ENCODE data around the gene SS18.

SS18 gene

GRCh38 chr18:26051843-26052242 lies 38.6 kb downstream of the SS18 start:
- Histone ChIP-seq H3K9me3 (ENCODE audit: control extremely low read depth in 1 of 5, control insufficient read depth in 4 of 5, insufficient read depth in 2 of 5, low read depth in 1 of 5, low read length in 4 of 5) (no peaks in the 10 kb centered on the region), H3K27me3 (replicated peaks in 2 of 5; ENCODE audit: control insufficient read depth in 4 of 5, insufficient read depth in 5 of 5, low read length in 4 of 5) (no peaks in the 10 kb centered on the region), H3K4me3 (ENCODE audit: control insufficient read depth in 1 of 7, extremely low read depth in 1 of 7, insufficient read depth in 4 of 7, low read depth in 2 of 7, low read length in 6 of 7) (no peak overlapping the region), H3K4me1 (ENCODE audit: control extremely low read depth in 1 of 4, control insufficient read depth in 4 of 4, insufficient read depth in 4 of 4, low read length in 3 of 4) (no peaks in the 10 kb centered on the region), H3K36me3 (ENCODE audit: control insufficient read depth in 4 of 4, insufficient read depth in 4 of 4, low read length in 3 of 4) (peaks cover 14 to 51% (median 30%) of the 10 kb centered on the region in 4 experiments), H3K27ac (ENCODE audit: insufficient read depth in 1 of 2, low read depth in 1 of 2, low read length in 2 of 2, poor library complexity in 1 of 2, severe bottlenecking in 2 of 2) (no peak overlapping the region)
- peak in 2 of 3 donors; percentile 19 to 32 for DNase-seq
- CTCF ChIA-PET = no interaction called here
- POLR2A ChIA-PET = interaction anchor here (0.5 kb wide), 1 partner anchor 13 kb away, joined by 3 read pairs; no protein-coding TSS in a partner anchor
- WGBS (ENCODE audit: insufficient coverage) = no CpG with 5 or more reads among the region's 1 CpG

- H3K4me3 ChIP-seq (ENCODE audit: control insufficient read depth in 1 of 7, extremely low read depth in 1 of 7, insufficient read depth in 4 of 7, low read depth in 2 of 7, low read length in 6 of 7) = no peak overlapping the region
- peaks cover 4 to 42% (median 25%) of the 10 kb centered on the region in 4 experiments for H3K36me3 ChIP-seq (ENCODE audit: control insufficient read depth in 4 of 4, insufficient read depth in 4 of 4, low read length in 3 of 4)
- no peak overlapping the region for H3K27ac ChIP-seq (ENCODE audit: insufficient read depth in 1 of 2, low read depth in 1 of 2, low read length in 2 of 2, poor library complexity in 1 of 2, severe bottlenecking in 2 of 2)
- no peaks in the 10 kb centered on the region for H3K27me3 ChIP-seq (replicated peaks in 2 of 5; ENCODE audit: control insufficient read depth in 4 of 5, insufficient read depth in 5 of 5, low read length in 4 of 5)
- H3K4me1 ChIP-seq (ENCODE audit: control extremely low read depth in 1 of 4, control insufficient read depth in 4 of 4, insufficient read depth in 4 of 4, low read length in 3 of 4) = no peaks in the 10 kb centered on the region
- peaks cover 0 to 10% (median 4%) of the 10 kb centered on the region in 5 experiments for H3K9me3 ChIP-seq (ENCODE audit: control extremely low read depth in 1 of 5, control insufficient read depth in 4 of 5, insufficient read depth in 2 of 5, low read depth in 1 of 5, low read length in 4 of 5)
- DNase-seq = peak in 1 of 3 donors; percentile 3
- POLR2A ChIA-PET = no interaction called here
- CTCF ChIA-PET = interaction anchor here (1.0 to 1.4 kb wide), 2 partner anchors 9 to 32 kb away, joined by 3 to 4 read pairs; no protein-coding TSS in a partner anchor
Measured at GRCh38 chr18:26046419-26047077, 43.9 kb downstream of the SS18 start.

- POLR2A ChIA-PET = no interaction called here
- 100% methylated on average over 3 of the region's 3 CpGs for WGBS (ENCODE audit: insufficient coverage)
- H3K27ac ChIP-seq (ENCODE audit: insufficient read depth in 1 of 2, low read depth in 1 of 2, low read length in 2 of 2, poor library complexity in 1 of 2, severe bottlenecking in 2 of 2) = no peak overlapping the region
- no peaks in the 10 kb centered on the region for H3K27me3 ChIP-seq (replicated peaks in 2 of 5; ENCODE audit: control insufficient read depth in 4 of 5, insufficient read depth in 5 of 5, low read length in 4 of 5)
- peaks cover 4 to 30% (median 20%) of the 10 kb centered on the region in 4 experiments for H3K36me3 ChIP-seq (ENCODE audit: control insufficient read depth in 4 of 4, insufficient read depth in 4 of 4, low read length in 3 of 4)
- CTCF ChIA-PET = no interaction called here
- H3K4me1 ChIP-seq (ENCODE audit: control extremely low read depth in 1 of 4, control insufficient read depth in 4 of 4, insufficient read depth in 4 of 4, low read length in 3 of 4) = no peaks in the 10 kb centered on the region
- peaks cover 0 to 10% (median 4%) of the 10 kb centered on the region in 5 experiments for H3K9me3 ChIP-seq (ENCODE audit: control extremely low read depth in 1 of 5, control insufficient read depth in 4 of 5, insufficient read depth in 2 of 5, low read depth in 1 of 5, low read length in 4 of 5)
- no peak overlapping the region for H3K4me3 ChIP-seq (ENCODE audit: control insufficient read depth in 1 of 7, extremely low read depth in 1 of 7, insufficient read depth in 4 of 7, low read depth in 2 of 7, low read length in 6 of 7)
- no peak for DNase-seq
Measured at GRCh38 chr18:26044807-26045206, 45.6 kb downstream of the SS18 start.

- Histone ChIP-seq H3K9me3 (ENCODE audit: control extremely low read depth in 1 of 5, control insufficient read depth in 4 of 5, insufficient read depth in 2 of 5, low read depth in 1 of 5, low read length in 4 of 5) (peaks cover 0 to 6% (median 0%) of the 10 kb centered on the region in 5 experiments), H3K4me1 (ENCODE audit: control extremely low read depth in 1 of 4, control insufficient read depth in 4 of 4, insufficient read depth in 4 of 4, low read length in 3 of 4) (no peaks in the 10 kb centered on the region), H3K27me3 (replicated peaks in 2 of 5; ENCODE audit: control insufficient read depth in 4 of 5, insufficient read depth in 5 of 5, low read length in 4 of 5) (no peaks in the 10 kb centered on the region), H3K4me3 (ENCODE audit: control insufficient read depth in 1 of 7, extremely low read depth in 1 of 7, insufficient read depth in 4 of 7, low read depth in 2 of 7, low read length in 6 of 7) (no peak overlapping the region), H3K27ac (ENCODE audit: insufficient read depth in 1 of 2, low read depth in 1 of 2, low read length in 2 of 2, poor library complexity in 1 of 2, severe bottlenecking in 2 of 2) (no peak overlapping the region), H3K36me3 (ENCODE audit: control insufficient read depth in 4 of 4, insufficient read depth in 4 of 4, low read length in 3 of 4) (peaks cover 7 to 35% (median 19%) of the 10 kb centered on the region in 4 experiments)
- ChIA-PET CTCF (interaction anchor here (0.6 kb wide), 3 partner anchors 29 to 477 kb away, joined by 3 read pairs; no protein-coding TSS in a partner anchor), POLR2A (no interaction called here)
- no peak for DNase-seq
- WGBS (ENCODE audit: insufficient coverage) = no CpG with 5 or more reads among the region's 1 CpG
Measured at GRCh38 chr18:26040051-26040656, 50.3 kb downstream of the SS18 start.

GRCh38 chr18:26039203-26039602 lies 51.2 kb downstream of the SS18 start:
- H3K27ac ChIP-seq (ENCODE audit: insufficient read depth in 1 of 2, low read depth in 1 of 2, low read length in 2 of 2, poor library complexity in 1 of 2, severe bottlenecking in 2 of 2) = no peak overlapping the region
- no peak for DNase-seq
- no peaks in the 10 kb centered on the region for H3K4me1 ChIP-seq (ENCODE audit: control extremely low read depth in 1 of 4, control insufficient read depth in 4 of 4, insufficient read depth in 4 of 4, low read length in 3 of 4)
- no CpG with 5 or more reads among the region's 1 CpG for WGBS (ENCODE audit: insufficient coverage)
- H3K4me3 ChIP-seq (ENCODE audit: control insufficient read depth in 1 of 7, extremely low read depth in 1 of 7, insufficient read depth in 4 of 7, low read depth in 2 of 7, low read length in 6 of 7) = no peak overlapping the region
- H3K9me3 ChIP-seq (ENCODE audit: control extremely low read depth in 1 of 5, control insufficient read depth in 4 of 5, insufficient read depth in 2 of 5, low read depth in 1 of 5, low read length in 4 of 5) = no peaks in the 10 kb centered on the region
- CTCF ChIA-PET = interaction anchor here (0.6 kb wide), 1 partner anchor 30 kb away, joined by 3 read pairs; no protein-coding TSS in a partner anchor
- H3K27me3 ChIP-seq (replicated peaks in 2 of 5; ENCODE audit: control insufficient read depth in 4 of 5, insufficient read depth in 5 of 5, low read length in 4 of 5) = no peaks in the 10 kb centered on the region
- H3K36me3 ChIP-seq (ENCODE audit: control insufficient read depth in 4 of 4, insufficient read depth in 4 of 4, low read length in 3 of 4) = peaks cover 10 to 38% (median 22%) of the 10 kb centered on the region in 4 experiments
- POLR2A ChIA-PET = no interaction called here

GRCh38 chr18:26036635-26037034 lies 53.8 kb downstream of the SS18 start:
- Histone ChIP-seq H3K27ac (ENCODE audit: insufficient read depth in 1 of 2, low read depth in 1 of 2, low read length in 2 of 2, poor library complexity in 1 of 2, severe bottlenecking in 2 of 2) (no peak overlapping the region), H3K4me1 (ENCODE audit: control extremely low read depth in 1 of 4, control insufficient read depth in 4 of 4, insufficient read depth in 4 of 4, low read length in 3 of 4) (no peaks in the 10 kb centered on the region), H3K4me3 (ENCODE audit: control insufficient read depth in 1 of 7, extremely low read depth in 1 of 7, insufficient read depth in 4 of 7, low read depth in 2 of 7, low read length in 6 of 7) (no peak overlapping the region), H3K27me3 (replicated peaks in 2 of 5; ENCODE audit: control insufficient read depth in 4 of 5, insufficient read depth in 5 of 5, low read length in 4 of 5) (no peaks in the 10 kb centered on the region), H3K9me3 (ENCODE audit: control extremely low read depth in 1 of 5, control insufficient read depth in 4 of 5, insufficient read depth in 2 of 5, low read depth in 1 of 5, low read length in 4 of 5) (no peaks in the 10 kb centered on the region), H3K36me3 (ENCODE audit: control insufficient read depth in 4 of 4, insufficient read depth in 4 of 4, low read length in 3 of 4) (peaks cover 25 to 64% (median 38%) of the 10 kb centered on the region in 4 experiments)
- no peak for DNase-seq
- POLR2A ChIA-PET = no interaction called here
- CTCF ChIA-PET = no interaction called here

GRCh38 chr18:26034850-26035497 lies 55.4 kb downstream of the SS18 start:
- Histone ChIP-seq H3K9me3 (ENCODE audit: control extremely low read depth in 1 of 5, control insufficient read depth in 4 of 5, insufficient read depth in 2 of 5, low read depth in 1 of 5, low read length in 4 of 5) (no peaks in the 10 kb centered on the region), H3K27me3 (replicated peaks in 2 of 5; ENCODE audit: control insufficient read depth in 4 of 5, insufficient read depth in 5 of 5, low read length in 4 of 5) (no peaks in the 10 kb centered on the region), H3K27ac (ENCODE audit: insufficient read depth in 1 of 2, low read depth in 1 of 2, low read length in 2 of 2, poor library complexity in 1 of 2, severe bottlenecking in 2 of 2) (no peak overlapping the region), H3K36me3 (ENCODE audit: control insufficient read depth in 4 of 4, insufficient read depth in 4 of 4, low read length in 3 of 4) (peaks cover 29 to 79% (median 52%) of the 10 kb centered on the region in 4 experiments), H3K4me3 (ENCODE audit: control insufficient read depth in 1 of 7, extremely low read depth in 1 of 7, insufficient read depth in 4 of 7, low read depth in 2 of 7, low read length in 6 of 7) (no peak overlapping the region), H3K4me1 (ENCODE audit: control extremely low read depth in 1 of 4, control insufficient read depth in 4 of 4, insufficient read depth in 4 of 4, low read length in 3 of 4) (no peaks in the 10 kb centered on the region)
- POLR2A ChIA-PET = interaction anchor here (0.6 kb wide), 1 partner anchor 153 kb away, joined by 3 read pairs; no protein-coding TSS in a partner anchor
- 90% methylated on average over 1 of the region's 5 CpGs for WGBS (ENCODE audit: insufficient coverage)
- no peak for DNase-seq
- CTCF ChIA-PET = no interaction called here
